SK-N-MC (cell line): ENCODE measurements around the gene CHRM5.

Source experiments
- EZH2 ChIP-seq: fragments of 200-600 bp; sonication (generic); IDR thresholded peaks from one replicate; pipeline ENCODE4 v1.6.1; 2017; ENCODE audit warnings: antibody characterized with exemption
- FOXP2 ChIP-seq: optimal IDR thresholded peaks from 2 replicates; pipeline ENCODE3; 2011; ENCODE audit warnings: mild to moderate bottlenecking, moderate library complexity; ENCODE audit not compliant: insufficient read depth; ENCODE audit errors: extremely low read length, control extremely low read depth
- POLR2AphosphoS5 ChIP-seq: IDR thresholded peaks from 2 replicates; pipeline ENCODE4 v1.6.1; 2012; ENCODE audit warnings: mild to moderate bottlenecking, low read depth, low read length, borderline replicate concordance

GRCh38 chr15:33985751-33986150 is 17.5 kb downstream of the CHRM5 start:
- TF ChIP-seq EZH2 = no peak
- TF ChIP-seq POLR2AphosphoS5 = no peak
- TF ChIP-seq FOXP2 = no peak
